AG04449 (cell line): ENCODE measurements around the gene HMCES.

Experiments used
- CTCF ChIA-PET: fragments of 350-600 bp; formaldehyde crosslinking; extraction: SDS; loops from one replicate; lab custom pipeline; 2021; ENCODE audit warnings: antibody characterized with exemption; lab: Yijun Ruan, JAX
- POLR2A ChIA-PET: fragments of 400-600, 350-600 bp; formaldehyde crosslinking; extraction: SDS; loops from one replicate; lab custom pipeline; 2020; ENCODE audit warnings: antibody characterized with exemption, inconsistent platforms; lab: Yijun Ruan, JAX
- DNase-seq: peaks from one replicate; pipeline ENCODE4 v3.0.0-alpha.2; 2010; ENCODE audit warnings: low read depth, low spot score
- H3K4me3 ChIP-seq: 2 replicates; pipeline ENCODE4 v1.5.1; 2011; ENCODE audit warnings: low read depth, mild to moderate bottlenecking, control low read depth, low read length
- CTCF ChIP-seq: IDR thresholded peaks from one replicate; pipeline ENCODE4 v1.5.1; 2011; ENCODE audit warnings: mild to moderate bottlenecking, moderate library complexity, low read length, control low read depth, inconsistent platforms; ENCODE audit not compliant: insufficient read depth; ENCODE audit errors: missing control alignments

HMCES gene

GRCh38 chr3:129271674-129272073, 7.0 kb upstream of the HMCES start:
- TF ChIP-seq CTCF, result no peak
- H3K4me3 ChIP-seq, result no peak overlapping the region
- POLR2A ChIA-PET, result interaction anchor here (1.2 to 1.4 kb wide), 3 partner anchors 12 to 45 kb away, joined by 3 to 4 read pairs (median 3); a partner anchor contains a TSS
- DNase-seq, result no peak
- CTCF ChIA-PET, result interaction anchor here (1.1 to 1.2 kb wide), 2 partner anchors 11 to 301 kb away, joined by 3 to 5 read pairs; no protein-coding TSS in a partner anchor

GRCh38 chr3:129276385-129276784, 2.3 kb upstream of the HMCES start:
- POLR2A ChIA-PET, result interaction anchor here (0.6 kb wide), 1 partner anchor 206 kb away, joined by 4 read pairs; no protein-coding TSS in a partner anchor
- DNase-seq, result no peak
- no peak for TF ChIP-seq CTCF
- H3K4me3 ChIP-seq, result no peak overlapping the region
- CTCF ChIA-PET, result interaction anchor here (1.3 kb wide), 1 partner anchor 20 kb away, joined by 6 read pairs; no protein-coding TSS in a partner anchor

GRCh38 chr3:129277829-129278271, 820 bp upstream of the HMCES start:
- DNase-seq, result no peak
- POLR2A ChIA-PET, result interaction anchor here (0.6 to 1.7 kb wide), 2 partner anchors 8 to 28 kb away, joined by 3 to 6 read pairs; partner anchors contain the start of gene COPG1
- CTCF ChIA-PET, result interaction anchor here (1.3 kb wide), 1 partner anchor 11 kb away, joined by 3 read pairs; no protein-coding TSS in a partner anchor
- peak overlapping the region; percentile 86 for H3K4me3 ChIP-seq
- no peak for TF ChIP-seq CTCF

- no peak for TF ChIP-seq CTCF
- DNase-seq, result no peak
- ChIA-PET CTCF (interaction anchor here (1.0 to 1.7 kb wide), 5 partner anchors 10 to 309 kb away, joined by 3 to 6 read pairs (median 3); a partner anchor contains a TSS), POLR2A (interaction anchor here (0.6 to 2.2 kb wide), 4 partner anchors 9 to 37 kb away, joined by 3 to 14 read pairs (median 4); a partner anchor contains a TSS)
- H3K4me3 ChIP-seq, result peak overlapping the region; percentile 86
These were observed 566 bp downstream of the HMCES start for GRCh38 chr3:129278966-129279906.

GRCh38 chr3:129280183-129280582, 1.5 kb downstream of the HMCES start:
- H3K4me3 ChIP-seq, result no peak overlapping the region
- DNase-seq, result no peak
- ChIA-PET POLR2A (interaction anchor here (0.6 to 2.2 kb wide), 2 partner anchors 10 to 36 kb away, joined by 3 to 14 read pairs; a partner anchor contains a TSS), CTCF (interaction anchor here (1.1 to 1.6 kb wide), 3 partner anchors 9 to 103 kb away, joined by 3 to 6 read pairs (median 3); a partner anchor contains a TSS)
- no peak for TF ChIP-seq CTCF

GRCh38 chr3:129281726-129282125, 3.1 kb downstream of the HMCES start:
- CTCF ChIA-PET, result no interaction called here
- H3K4me3 ChIP-seq, result no peak overlapping the region
- TF ChIP-seq CTCF, result no peak
- POLR2A ChIA-PET, result no interaction called here
- no peak for DNase-seq
